ENCODE results near the gene METTL16.

- TF ChIP-seq CTCF (IDR thresholded peaks at IDR 0.05 in 8 of 11, conservative IDR thresholded peaks at IDR 0.05 in 3 of 11): no peak
- TF ChIP-seq POLR2AphosphoS5 (IDR thresholded peaks at IDR 0.05): no peak
These were observed 139.5 kb downstream of the METTL16 start for GRCh38 chr17:2372180-2372579.
